HL-60 (cell line): ENCODE results near the gene CHST11.

Experiments used
- CTCF ChIP-seq: IDR thresholded peaks from one replicate; pipeline ENCODE4 v1.5.1; 2011; ENCODE audit warnings: low read length, control low read depth, inconsistent platforms; ENCODE audit not compliant: insufficient read depth
- GABPA ChIP-seq: IDR thresholded peaks from 2 replicates; pipeline ENCODE4 v1.6.1; 2012; ENCODE audit warnings: low read depth
- REST ChIP-seq: IDR thresholded peaks from 2 replicates; pipeline ENCODE4 v1.6.1; 2012; ENCODE audit warnings: low read depth; ENCODE audit not compliant: insufficient replicate concordance
- SPI1 ChIP-seq: IDR thresholded peaks from 2 replicates; pipeline ENCODE4 v1.6.1; 2012; ENCODE audit warnings: low read depth, mild to moderate bottlenecking, borderline replicate concordance

- no peak for TF ChIP-seq CTCF
- TF ChIP-seq GABPA, result no peak
- no peak for TF ChIP-seq REST
- no peak for TF ChIP-seq SPI1
Observed at GRCh38 chr12:104420868-104421267, 35.9 kb upstream of the CHST11 start.
